SKM-1 (cell line): ENCODE results near the gene CRB1.
A peak's percentile ranks its signal among the peaks of the same experiment; 100 is the strongest.

Source experiments
- DNase-seq: peaks from one replicate; lab custom pipeline; 2025; ENCODE audit not compliant: unreplicated experiment; lab: John Stamatoyannopoulos, UW

Gene CRB1

DNA sequence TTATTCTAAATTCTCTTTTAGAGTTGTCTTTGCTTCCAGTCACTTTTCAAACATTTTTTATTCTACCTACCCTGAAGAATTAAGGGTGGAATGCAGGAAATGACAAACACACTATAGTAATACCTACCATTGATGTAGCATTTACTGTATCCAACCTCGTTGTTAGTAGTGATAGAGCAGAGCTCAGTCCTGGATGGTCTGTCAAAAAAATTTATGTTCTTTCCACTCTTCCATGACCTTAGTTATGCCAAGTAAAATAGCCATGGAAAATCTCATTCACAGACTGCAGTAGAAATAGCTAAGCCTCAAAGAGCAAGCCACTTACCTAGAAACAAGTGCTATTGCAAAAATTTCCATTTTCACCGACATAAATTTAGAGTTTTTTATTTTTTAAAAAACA is 74.6 kb downstream of the CRB1 start:
- no peak for DNase-seq

GRCh38 chr1:197343663-197344273 is 75.7 kb downstream of the CRB1 start:
- no peak for DNase-seq

DNA sequence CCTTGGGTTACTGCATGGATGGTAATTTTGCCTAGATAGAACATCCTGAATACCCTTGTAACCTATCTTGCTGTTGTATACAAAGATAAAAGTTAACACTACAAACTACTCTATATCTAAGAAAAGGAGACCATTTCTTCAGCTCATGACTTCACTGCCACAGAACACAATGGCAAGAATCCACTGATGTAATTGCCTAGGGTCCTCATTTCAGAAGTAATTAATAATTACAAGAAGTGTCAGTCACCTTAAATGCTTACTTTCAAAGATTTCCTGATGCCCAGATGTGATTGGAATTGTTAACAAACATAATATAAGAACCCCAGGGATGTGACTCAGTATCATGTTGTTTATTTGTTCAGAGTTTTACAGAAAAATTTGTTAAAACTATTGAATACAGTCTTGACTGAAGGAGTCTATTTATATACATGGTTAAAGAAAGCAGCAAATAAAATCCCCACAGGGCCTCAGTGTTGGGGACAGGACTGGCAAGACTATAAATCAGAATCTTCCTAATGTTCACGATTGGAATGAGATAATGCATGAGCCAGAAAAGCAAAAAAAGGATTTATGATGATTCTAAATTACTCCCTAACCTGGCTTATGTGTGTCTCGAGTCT is 83.9 kb downstream of the CRB1 start:
- no peak for DNase-seq

DNA sequence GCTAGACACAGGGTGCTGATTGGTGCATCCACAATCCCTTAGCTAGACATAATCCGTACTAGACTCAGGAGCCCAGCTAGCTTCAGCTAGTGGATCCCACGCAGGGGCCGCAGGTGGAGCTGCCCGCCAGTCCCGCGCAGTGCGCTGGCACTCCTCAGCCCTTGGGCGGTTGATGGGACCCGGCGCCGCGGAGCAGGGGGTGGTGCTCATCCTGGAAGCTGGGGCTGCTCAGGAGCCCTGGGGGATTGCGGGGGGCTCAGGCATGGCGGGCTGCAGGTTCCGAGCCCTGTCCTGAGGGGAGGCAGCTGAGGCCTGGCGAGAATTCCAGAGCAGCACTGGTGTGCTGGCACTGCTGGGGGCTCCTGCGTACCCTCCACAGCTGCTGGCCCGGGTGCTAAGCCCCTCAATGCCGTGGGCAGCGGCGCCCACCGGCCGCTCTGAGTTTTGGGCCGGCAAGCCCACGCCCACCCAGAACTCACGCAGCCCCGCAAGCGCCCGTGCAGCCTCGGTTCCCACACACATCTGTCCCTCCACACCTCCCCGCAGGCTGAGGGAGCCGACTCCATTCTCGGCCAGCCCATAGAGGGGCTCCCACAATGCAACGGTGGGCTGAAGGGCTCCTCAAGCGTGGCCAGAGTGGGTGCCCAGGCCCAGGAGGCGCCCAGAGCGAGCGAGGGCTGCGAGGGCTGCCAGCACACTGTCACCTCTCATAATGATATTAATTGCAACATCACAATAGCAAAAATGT is 87.4 kb downstream of the CRB1 start:
- no peak for DNase-seq

- DNase-seq, result peak; percentile 66
Measured at GRCh38 chr1:197356723-197357533, 88.9 kb downstream of the CRB1 start.

DNA sequence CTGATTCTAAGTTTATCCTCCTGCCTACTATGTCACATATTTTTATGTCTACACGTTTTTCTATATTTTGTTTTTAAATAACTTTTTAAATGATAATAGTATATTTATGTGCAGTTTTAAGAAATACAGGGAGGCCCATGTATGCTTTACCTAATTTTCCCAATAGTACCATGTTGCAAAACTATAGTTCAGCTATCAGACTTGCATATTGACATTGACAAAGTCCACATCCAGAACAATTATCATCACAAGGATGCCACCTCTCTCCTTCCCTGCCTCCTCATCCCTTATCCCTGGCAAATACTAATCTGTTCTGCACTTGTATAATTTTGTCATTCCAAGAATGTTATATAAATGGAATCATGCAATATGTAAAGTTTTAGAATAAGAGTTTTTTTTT is 90.9 kb downstream of the CRB1 start:
- DNase-seq, result no peak

GRCh38 chr1:197360068-197360467 is 92.0 kb downstream of the CRB1 start:
- no peak for DNase-seq

- DNase-seq, result no peak
Measured at GRCh38 chr1:197362871-197363270, 94.8 kb downstream of the CRB1 start.

DNA sequence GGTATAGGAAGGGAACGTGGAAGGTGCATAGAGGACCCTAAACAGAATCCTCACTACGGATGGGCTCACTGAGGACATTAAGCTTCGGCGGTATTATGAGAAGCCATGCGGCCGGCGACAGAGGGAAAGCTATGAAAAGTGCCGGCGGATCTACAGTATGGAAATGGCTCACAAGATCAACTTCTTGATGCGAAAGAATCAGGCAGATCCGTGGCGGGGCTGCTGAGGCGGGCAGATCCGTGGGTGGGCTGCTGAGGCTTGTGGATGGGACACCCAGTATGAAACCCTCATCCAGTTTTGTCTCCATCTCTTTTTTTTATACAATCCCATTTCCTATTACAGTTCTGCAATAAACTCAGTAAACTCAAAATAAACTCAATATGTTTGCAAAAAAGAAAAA is 95.8 kb downstream of the CRB1 start:
- no peak for DNase-seq

DNA sequence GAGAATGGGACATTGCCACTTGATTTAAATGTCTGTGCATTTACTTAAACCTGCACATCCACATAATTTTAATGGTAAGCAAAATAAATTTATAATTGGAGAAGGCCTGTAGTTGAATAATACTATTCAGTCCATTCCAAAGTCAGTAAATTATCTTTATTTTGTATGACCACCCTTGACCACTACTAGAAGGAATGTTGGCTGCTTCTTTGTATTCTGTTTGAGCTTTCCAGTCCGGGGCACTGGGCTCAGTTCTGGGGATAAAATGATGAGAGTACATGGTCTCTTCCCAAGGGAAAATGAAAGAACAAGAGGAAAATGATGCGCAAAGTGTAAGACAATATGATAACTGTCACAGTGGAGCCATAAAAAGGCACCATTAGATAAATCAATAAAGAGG is 98.9 kb downstream of the CRB1 start:
- DNase-seq, result no peak

GRCh38 chr1:197367627-197368026 is 99.6 kb downstream of the CRB1 start:
- DNase-seq, result no peak

GRCh38 chr1:197374428-197374827 is 106.4 kb downstream of the CRB1 start:
- DNase-seq, result no peak

DNA sequence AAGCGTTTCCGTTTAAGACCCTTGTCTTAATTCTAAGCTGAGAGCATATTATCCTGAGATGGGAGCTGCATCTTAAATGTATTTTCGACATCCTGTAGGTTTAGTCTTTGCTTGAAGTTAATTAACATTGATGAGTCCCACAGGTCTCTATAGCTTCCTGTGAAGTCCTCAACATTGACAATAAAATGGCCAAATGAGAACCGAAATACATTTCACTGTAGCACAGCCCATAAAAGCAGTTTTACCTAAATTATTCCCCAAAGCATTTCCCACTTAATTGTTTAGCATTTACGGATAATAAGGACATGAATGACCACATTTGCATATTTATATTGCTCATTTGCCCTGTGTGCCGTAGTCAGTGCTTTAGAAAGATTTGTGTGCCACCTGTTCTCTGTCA is 116.4 kb downstream of the CRB1 start:
- no peak for DNase-seq

DNA sequence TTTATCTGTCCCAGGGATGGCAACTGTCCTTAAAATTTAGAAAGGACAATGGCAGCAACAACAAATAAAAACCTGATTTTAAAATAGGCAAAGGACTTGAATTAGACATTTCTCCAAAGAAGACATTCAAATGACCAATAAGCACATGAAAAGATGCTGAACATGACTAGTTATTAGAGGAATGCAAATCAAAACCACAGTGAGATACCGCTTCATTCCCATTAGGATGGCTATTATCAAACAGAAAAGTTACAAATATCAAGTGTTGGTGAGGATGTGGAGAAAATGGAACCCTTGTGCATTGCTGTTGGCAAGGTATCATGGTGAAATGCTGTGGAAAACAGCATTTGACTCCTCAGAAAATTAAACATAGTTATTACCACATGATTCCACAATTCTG is 120.7 kb downstream of the CRB1 start:
- DNase-seq, result no peak

DNA sequence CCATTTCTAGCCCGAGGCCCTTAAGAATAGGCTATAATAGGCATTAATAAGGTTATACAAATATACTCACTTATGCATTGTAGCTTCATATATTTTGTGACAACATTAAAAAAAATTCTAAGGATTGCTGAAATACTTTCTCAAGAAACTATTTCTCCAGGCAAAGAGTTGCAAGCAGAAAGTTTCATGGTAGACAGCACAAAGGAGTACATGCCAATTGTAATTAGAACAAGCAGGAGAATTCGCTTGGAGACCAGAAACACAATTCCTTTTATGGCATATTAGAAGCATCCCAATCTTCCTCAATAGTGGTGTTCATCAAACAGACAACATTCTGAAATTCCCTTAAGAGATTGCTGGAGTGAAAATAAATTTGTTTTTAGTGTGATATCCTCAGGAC is 122.8 kb downstream of the CRB1 start:
- no peak for DNase-seq

GRCh38 chr1:197391303-197392226 is 123.5 kb downstream of the CRB1 start:
- DNase-seq, result peak; percentile 65

GRCh38 chr1:197392541-197392940 is 124.5 kb downstream of the CRB1 start:
- DNase-seq, result no peak

GRCh38 chr1:197393105-197393504 is 125.1 kb downstream of the CRB1 start:
- DNase-seq, result no peak

DNA sequence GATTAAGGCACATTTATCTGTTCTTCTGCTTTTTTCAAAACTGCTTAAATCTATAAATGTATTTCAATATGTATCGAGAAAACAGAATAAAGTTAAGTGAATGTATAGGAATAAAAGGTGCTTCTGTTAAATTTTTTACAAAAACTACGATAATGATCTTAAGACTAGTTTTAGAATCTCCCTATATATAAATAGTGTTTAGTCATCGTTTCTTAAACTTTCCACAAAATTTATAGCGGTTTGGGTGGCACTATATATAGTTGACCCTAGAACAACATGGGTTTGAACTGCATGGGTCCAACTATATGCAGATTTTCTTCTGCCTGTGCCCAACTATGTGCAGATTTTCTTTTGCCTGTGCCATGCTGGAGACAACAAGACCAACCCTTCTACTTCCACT is 125.7 kb downstream of the CRB1 start:
- DNase-seq, result no peak

- no peak for DNase-seq
Measured at GRCh38 chr1:197394831-197395608, 127.0 kb downstream of the CRB1 start.
